ENCODE results near the gene THAP7. TPM values are rescaled to one million over a fixed set of nuclear protein-coding genes. Genes with fewer than 3 reads are reported as not detected.
"Not testable (repeated sequence)": the region's sequence is repeated elsewhere in the genome, so short reads cannot be mapped to it uniquely, and the experiment has no call there.

THAP7 gene, protein sequence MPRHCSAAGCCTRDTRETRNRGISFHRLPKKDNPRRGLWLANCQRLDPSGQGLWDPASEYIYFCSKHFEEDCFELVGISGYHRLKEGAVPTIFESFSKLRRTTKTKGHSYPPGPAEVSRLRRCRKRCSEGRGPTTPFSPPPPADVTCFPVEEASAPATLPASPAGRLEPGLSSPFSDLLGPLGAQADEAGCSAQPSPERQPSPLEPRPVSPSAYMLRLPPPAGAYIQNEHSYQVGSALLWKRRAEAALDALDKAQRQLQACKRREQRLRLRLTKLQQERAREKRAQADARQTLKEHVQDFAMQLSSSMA
- total RNA-seq = 10 to 100 TPM; 39.2 to 59.4 (median 45.4) TPM
- polyA plus RNA-seq = 10 to 100 TPM; 19.9 to 32.0 (median 22.2) TPM

- Histone ChIP-seq H3K36me3 (peaks cover 10 to 37% (median 15%) of the 10 kb centered on the region in 4 donors), H3K4me3 (peak within 1 kb of the TSS; percentile 52 to 92 (median 76)), H3K27me3 (no peaks in the 10 kb centered on the region), H3K4me1 (peaks cover 0 to 39% (median 34%) of the 10 kb centered on the region in 4 donors), H3K9me3 (no peaks in the 10 kb centered on the region), H3K27ac (peak within 1 kb of the TSS; percentile 96 to 99 (median 98))
- WGBS, 2 donors = 0% methylated on average over 83 of the region's 83 CpGs
- intact Hi-C loops (cut with DNase I) = loop anchor here (1.0 to 10.0 kb wide), 6 partner anchors 19 to 143 kb away; partner anchors contain the start of genes CRKL, LRRC74B, LZTR1 and PI4KA
- peak in 1 of 4 donors; percentile 64 for TF ChIP-seq EP300 (IDR thresholded peaks at IDR 0.05)
- TF ChIP-seq POLR2A (IDR thresholded peaks at IDR 0.05) = peak; percentile 86 to 88
- TF ChIP-seq POLR2AphosphoS5 (IDR thresholded peaks at IDR 0.05) = peak; percentile 92 to 95 (median 94)
- TF ChIP-seq CTCF (IDR thresholded peaks at IDR 0.05) = no peak
- peak; percentile 98 for DNase-seq
These were observed at the start of gene THAP7 for GRCh38 chr22:21001601-21002325. THAP7 (minus strand) TSS chr22:21002118; CDS start chr22:21001911, 207 bp downstream.

- 80 to 84% methylated on average over 9 of the region's 9 CpGs for WGBS, 2 donors
- no peak for DNase-seq
- TF ChIP-seq CTCF (IDR thresholded peaks at IDR 0.05) (no peak), EP300 (IDR thresholded peaks at IDR 0.05) (no peak), POLR2A (IDR thresholded peaks at IDR 0.05) (no peak), POLR2AphosphoS5 (IDR thresholded peaks at IDR 0.05) (no peak)
- Histone ChIP-seq H3K36me3 (no peaks in the 10 kb centered on the region), H3K27ac (no peak overlapping the region), H3K4me1 (no peaks in the 10 kb centered on the region), H3K4me3 (no peak overlapping the region), H3K27me3 (peaks cover 0 to 5% (median 0%) of the 10 kb centered on the region in 3 donors), H3K9me3 (no peaks in the 10 kb centered on the region)
- intact Hi-C loops (cut with DNase I) = no loop called here
These were observed 49.4 kb upstream of the THAP7 start for GRCh38 chr22:21051145-21051830.

DNA sequence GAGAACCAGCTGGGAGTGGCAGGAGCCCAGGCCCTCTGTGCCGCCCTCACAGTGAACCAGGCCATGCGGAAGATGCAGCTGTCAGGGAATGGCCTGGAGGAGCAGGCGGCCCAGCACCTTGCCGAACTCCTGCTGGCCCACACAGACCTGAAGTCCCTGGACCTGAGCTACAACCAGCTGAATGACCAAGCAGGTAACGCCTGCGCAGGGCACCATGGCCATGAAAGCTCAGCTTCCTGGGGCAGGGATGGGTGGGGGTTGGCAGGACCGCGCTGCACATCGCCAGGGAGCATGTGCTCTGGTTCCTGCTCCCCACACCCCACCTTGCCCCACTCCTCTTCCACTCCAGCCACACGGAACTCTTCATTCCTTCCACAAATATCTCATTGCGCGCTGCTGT, 47.0 kb upstream of the THAP7 start:
- H3K9me3 ChIP-seq, DNase-seq, H3K4me3 ChIP-seq, H3K36me3 ChIP-seq, H3K27ac ChIP-seq, H3K27me3 ChIP-seq: not testable (repeated sequence)
- 91 to 95% methylated on average over 7 of the region's 12 CpGs for WGBS, 2 donors
- H3K4me1 ChIP-seq = peaks cover 0 to 21% (median 18%) of the 10 kb centered on the region in 4 donors
- intact Hi-C loops (cut with DNase I) = loop anchor here (5.0 kb wide), 1 partner anchor 47 kb away; the partner anchor contains the start of gene THAP7

DNA sequence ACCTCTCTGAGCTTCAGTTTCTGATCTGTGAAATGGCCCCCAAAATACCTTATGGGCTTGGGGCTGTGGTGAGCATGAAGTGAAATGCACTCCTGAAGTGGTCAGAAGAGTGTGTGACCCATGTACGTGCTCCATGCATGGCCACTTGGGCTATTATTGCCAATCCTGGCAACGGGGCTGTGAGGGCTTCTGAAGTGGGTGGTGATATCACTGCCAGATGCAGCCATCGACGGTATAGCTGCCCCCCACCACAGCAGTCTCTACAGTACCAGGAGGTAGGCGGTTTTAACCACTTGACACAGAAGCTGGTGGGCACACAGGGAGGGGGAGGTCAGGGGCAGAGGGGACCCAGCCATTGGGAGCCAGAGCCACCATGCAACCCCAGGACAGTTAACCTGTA, 46.5 kb upstream of the THAP7 start:
- 79 to 83% methylated on average over 5 of the region's 5 CpGs for WGBS, 2 donors
- intact Hi-C loops (cut with DNase I) = loop anchor here (5.0 kb wide), 1 partner anchor 46 kb away; the partner anchor contains the start of gene THAP7
- not testable (repeated sequence) for DNase-seq

DNA sequence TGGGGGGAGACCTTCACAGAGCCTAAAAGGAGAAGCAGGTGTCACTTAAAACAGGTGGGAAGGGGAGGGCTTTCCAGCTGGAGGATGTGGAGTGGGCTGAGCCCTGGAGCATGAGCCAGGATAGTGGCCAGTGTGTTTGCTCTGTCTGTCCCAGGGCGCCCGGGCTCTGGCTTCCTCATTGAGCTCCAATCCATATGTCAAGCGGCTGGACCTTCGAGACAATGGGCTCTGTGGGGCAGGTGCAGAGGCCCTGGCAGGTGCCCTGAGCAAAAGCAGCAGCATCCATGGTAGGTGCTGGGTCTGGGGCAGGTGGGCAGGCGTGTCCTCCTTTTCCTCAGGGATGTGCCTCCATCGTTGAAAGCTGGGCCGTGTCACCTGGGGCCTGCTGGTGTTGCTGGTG, 45.8 kb upstream of the THAP7 start:
- H3K27ac ChIP-seq = no peak overlapping the region
- no peak for DNase-seq
- H3K4me1 ChIP-seq = peaks cover 0 to 24% (median 18%) of the 10 kb centered on the region in 4 donors
- no peak for TF ChIP-seq EP300 (IDR thresholded peaks at IDR 0.05)
- no peak for TF ChIP-seq POLR2A (IDR thresholded peaks at IDR 0.05)
- no peak for TF ChIP-seq POLR2AphosphoS5 (IDR thresholded peaks at IDR 0.05)
- TF ChIP-seq CTCF (IDR thresholded peaks at IDR 0.05) = no peak
- no peaks in the 10 kb centered on the region for H3K27me3 ChIP-seq
- WGBS, 2 donors = 54 to 77% methylated on average over 7 of the region's 7 CpGs
- H3K9me3 ChIP-seq = no peaks in the 10 kb centered on the region
- H3K36me3 ChIP-seq = no peaks in the 10 kb centered on the region
- intact Hi-C loops (cut with DNase I) = loop anchor here (5.0 kb wide), 1 partner anchor 45 kb away; the partner anchor contains the start of gene THAP7
- no peak overlapping the region for H3K4me3 ChIP-seq

More for the DNA sequence above, 46.5 kb upstream of the THAP7 start:
- peaks cover 0 to 24% (median 18%) of the 10 kb centered on the region in 4 donors for H3K4me1 ChIP-seq
- not testable (repeated sequence) for H3K4me3 ChIP-seq, H3K36me3 ChIP-seq, H3K27me3 ChIP-seq, H3K27ac ChIP-seq, H3K9me3 ChIP-seq
